Measurements from ENCODE around the gene LSMEM2.

LSMEM2 gene

DNA sequence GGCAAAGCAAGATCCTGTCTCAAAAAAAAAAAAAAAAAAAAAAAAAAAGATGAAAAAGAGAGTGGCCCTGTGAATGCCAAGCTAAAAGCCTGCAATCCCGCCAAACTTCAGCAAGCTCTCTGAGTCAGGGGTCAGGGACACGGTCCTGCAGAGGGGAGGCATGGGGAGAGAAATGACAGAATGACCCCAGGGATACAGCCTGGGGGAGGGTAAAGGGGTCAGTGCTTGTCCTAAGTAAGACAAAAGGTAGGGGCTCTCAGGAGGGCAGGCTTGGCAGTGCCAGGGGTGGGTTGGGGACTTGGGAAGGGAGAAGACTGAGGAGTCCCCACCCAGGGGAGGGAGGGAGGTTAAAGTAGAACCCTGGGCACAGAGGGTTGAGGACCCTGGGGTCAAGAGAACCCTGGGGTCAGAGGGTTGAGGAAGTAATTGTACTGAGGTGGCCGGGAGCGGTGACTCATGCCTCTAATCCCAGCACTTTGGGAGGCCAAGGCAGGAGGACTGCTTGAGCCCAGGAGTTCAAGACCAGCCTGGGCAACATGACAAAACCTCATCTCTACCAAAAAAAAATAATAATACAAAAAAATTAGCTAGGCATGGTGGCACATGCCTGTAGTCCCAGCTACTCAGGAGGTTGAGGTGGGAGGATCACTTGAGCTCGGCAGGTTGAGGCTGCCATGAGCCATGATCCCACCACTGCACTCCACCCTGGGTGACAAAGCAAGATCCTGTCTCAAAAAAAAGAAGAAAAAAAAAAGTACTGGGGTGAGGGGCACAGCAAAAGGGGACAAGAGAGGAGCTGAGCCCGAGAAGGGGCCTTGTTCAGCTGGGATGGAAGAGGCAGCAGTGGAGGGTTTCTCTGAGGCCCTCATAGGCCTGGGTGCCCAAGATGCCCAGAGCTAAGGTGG lies 15.2 kb upstream of the LSMEM2 start:
- peaks cover 3% of the 10 kb centered on the region for H3K36me3 ChIP-seq (ENCODE audit: control insufficient read depth, insufficient read depth, low read length)
- no peaks in the 10 kb centered on the region for H3K9me3 ChIP-seq (ENCODE audit: control insufficient read depth, low read length)
- no peak overlapping the region for H3K27ac ChIP-seq (ENCODE audit: insufficient read depth, low read length, poor library complexity, severe bottlenecking)
- peaks cover 7% of the 10 kb centered on the region for H3K4me1 ChIP-seq (ENCODE audit: control insufficient read depth, insufficient read depth, low read length, poor library complexity, severe bottlenecking)
- peaks cover 5% of the 10 kb centered on the region for H3K27me3 ChIP-seq (replicated peaks; ENCODE audit: control insufficient read depth, insufficient read depth, low read length, poor library complexity, severe bottlenecking)
- no peak overlapping the region for H3K4me3 ChIP-seq (ENCODE audit: insufficient read depth, low read depth, low read length, poor library complexity, severe bottlenecking)
- DNase-seq, result no peak

DNA sequence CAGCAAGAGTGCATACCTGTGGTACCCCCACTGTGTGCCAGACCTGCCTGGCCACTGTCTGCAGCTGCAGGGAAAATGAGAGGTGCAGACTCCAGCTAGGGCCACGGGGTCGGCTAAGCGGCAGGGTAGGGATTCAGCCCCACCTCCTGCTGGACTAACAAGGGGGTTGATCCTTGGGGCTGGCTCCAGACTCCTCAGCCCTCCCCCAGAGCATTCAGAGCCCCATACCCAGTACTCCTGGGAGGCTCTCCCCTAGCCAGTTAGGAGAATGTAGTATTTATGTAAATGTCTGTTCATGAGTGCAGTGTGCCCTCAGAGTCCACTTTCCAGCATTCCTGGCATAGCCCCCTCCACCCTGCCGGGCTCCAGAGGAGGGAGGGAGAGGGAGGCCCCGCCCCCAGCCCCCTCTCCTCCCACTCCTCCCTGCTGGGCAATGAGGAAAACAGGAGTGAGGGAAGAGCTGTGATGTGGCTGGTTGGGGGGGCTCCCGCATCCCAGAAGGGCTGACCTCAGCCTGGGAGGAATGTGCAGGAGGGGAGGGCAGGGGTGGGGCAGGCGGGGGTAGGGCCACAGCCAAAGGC lies 14.4 kb upstream of the LSMEM2 start:
- peaks cover 7% of the 10 kb centered on the region for H3K4me1 ChIP-seq (ENCODE audit: control insufficient read depth, insufficient read depth, low read length, poor library complexity, severe bottlenecking)

DNA sequence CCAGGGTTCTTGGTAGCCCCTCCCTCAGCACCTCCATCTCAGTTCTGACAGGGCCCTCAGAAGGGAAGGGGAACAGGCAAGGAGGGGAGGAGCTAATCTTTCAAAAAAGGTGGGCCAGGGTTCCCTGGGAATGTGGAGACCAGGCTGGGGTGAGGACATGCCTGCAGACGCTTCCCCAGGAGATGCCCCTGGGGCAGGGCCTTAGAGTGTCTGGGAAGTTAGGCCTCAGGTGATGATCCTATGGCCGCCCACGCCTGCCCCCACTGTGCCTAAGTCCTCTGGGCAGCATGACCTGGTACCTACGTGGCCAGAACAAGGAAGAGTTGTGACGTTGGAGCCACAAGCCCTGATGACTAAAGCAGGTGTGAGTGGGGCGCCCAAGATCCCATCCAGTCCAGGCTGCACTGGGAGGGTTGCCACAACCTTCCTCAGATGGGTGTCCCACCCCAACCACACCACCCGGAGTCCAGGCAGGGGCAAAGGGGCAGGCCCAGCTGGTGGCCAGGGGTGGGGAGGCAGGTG lies 13.9 kb upstream of the LSMEM2 start:
- H3K9me3 ChIP-seq (ENCODE audit: control insufficient read depth, low read length), result no peaks in the 10 kb centered on the region
- H3K4me3 ChIP-seq (ENCODE audit: insufficient read depth, low read depth, low read length, poor library complexity, severe bottlenecking), result no peak overlapping the region
- peaks cover 5% of the 10 kb centered on the region for H3K27me3 ChIP-seq (replicated peaks; ENCODE audit: control insufficient read depth, insufficient read depth, low read length, poor library complexity, severe bottlenecking)
- peaks cover 6% of the 10 kb centered on the region for H3K4me1 ChIP-seq (ENCODE audit: control insufficient read depth, insufficient read depth, low read length, poor library complexity, severe bottlenecking)
- no peaks in the 10 kb centered on the region for H3K36me3 ChIP-seq (ENCODE audit: control insufficient read depth, insufficient read depth, low read length)
- no peak for DNase-seq
- no peak overlapping the region for H3K27ac ChIP-seq (ENCODE audit: insufficient read depth, low read length, poor library complexity, severe bottlenecking)

More for the DNA sequence above, 14.4 kb upstream of the LSMEM2 start:
- peaks cover 5% of the 10 kb centered on the region for H3K27me3 ChIP-seq (replicated peaks; ENCODE audit: control insufficient read depth, insufficient read depth, low read length, poor library complexity, severe bottlenecking)
- no peaks in the 10 kb centered on the region for H3K9me3 ChIP-seq (ENCODE audit: control insufficient read depth, low read length)
- no peak overlapping the region for H3K27ac ChIP-seq (ENCODE audit: insufficient read depth, low read length, poor library complexity, severe bottlenecking)
- DNase-seq, result no peak
- H3K4me3 ChIP-seq (ENCODE audit: insufficient read depth, low read depth, low read length, poor library complexity, severe bottlenecking), result no peak overlapping the region
- no peaks in the 10 kb centered on the region for H3K36me3 ChIP-seq (ENCODE audit: control insufficient read depth, insufficient read depth, low read length)

DNA sequence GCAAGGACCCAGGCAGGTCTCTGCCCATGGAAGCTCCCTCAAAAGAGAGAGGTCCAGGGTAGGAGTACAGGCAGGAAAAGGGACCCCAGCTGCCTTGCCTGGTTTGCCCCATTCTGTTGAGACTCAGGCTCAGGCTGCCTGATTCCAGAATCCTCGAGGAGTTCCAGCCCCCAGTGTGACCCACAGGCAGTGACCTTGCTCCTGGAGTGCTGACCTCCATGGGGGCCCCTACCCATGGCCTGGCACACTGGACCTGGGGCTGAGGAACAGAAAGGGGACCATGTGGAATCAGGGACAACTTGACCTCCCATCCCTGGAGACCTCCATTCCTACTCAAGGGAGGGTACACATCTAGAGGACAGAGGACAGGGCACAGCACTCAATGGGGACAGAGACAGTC lies 13.3 kb upstream of the LSMEM2 start:
- peaks cover 1% of the 10 kb centered on the region for H3K4me1 ChIP-seq (ENCODE audit: control insufficient read depth, insufficient read depth, low read length, poor library complexity, severe bottlenecking)
- no peaks in the 10 kb centered on the region for H3K9me3 ChIP-seq (ENCODE audit: control insufficient read depth, low read length)
- H3K36me3 ChIP-seq (ENCODE audit: control insufficient read depth, insufficient read depth, low read length), result no peaks in the 10 kb centered on the region
- H3K27me3 ChIP-seq (replicated peaks; ENCODE audit: control insufficient read depth, insufficient read depth, low read length, poor library complexity, severe bottlenecking), result peaks cover 5% of the 10 kb centered on the region
- no peak overlapping the region for H3K27ac ChIP-seq (ENCODE audit: insufficient read depth, low read length, poor library complexity, severe bottlenecking)
- no peak overlapping the region for H3K4me3 ChIP-seq (ENCODE audit: insufficient read depth, low read depth, low read length, poor library complexity, severe bottlenecking)
- no peak for DNase-seq

DNA sequence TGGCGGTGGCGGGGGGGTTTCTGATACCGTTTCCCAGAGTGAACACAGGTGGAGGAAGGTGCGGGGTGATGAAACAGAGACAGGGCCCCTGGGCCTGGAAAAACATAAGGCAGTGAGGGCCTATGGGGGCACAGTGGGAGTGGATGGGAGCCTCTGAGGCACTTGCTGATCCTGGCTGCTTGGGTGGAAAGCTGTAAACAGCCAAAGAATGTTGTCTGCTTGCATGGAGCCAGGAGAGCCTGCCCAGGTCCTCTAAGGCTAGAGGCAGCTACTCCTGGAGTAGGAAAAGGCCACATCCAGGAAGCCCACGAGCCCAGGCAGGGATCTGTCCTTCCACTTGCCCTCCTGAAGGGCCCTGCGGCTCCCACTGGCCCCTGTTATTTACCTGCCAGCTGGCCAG lies 12.9 kb upstream of the LSMEM2 start:
- no peak overlapping the region for H3K4me3 ChIP-seq (ENCODE audit: insufficient read depth, low read depth, low read length, poor library complexity, severe bottlenecking)
- H3K27me3 ChIP-seq (replicated peaks; ENCODE audit: control insufficient read depth, insufficient read depth, low read length, poor library complexity, severe bottlenecking), result peaks cover 5% of the 10 kb centered on the region
- no peak overlapping the region for H3K27ac ChIP-seq (ENCODE audit: insufficient read depth, low read length, poor library complexity, severe bottlenecking)
- DNase-seq, result no peak
- no peaks in the 10 kb centered on the region for H3K36me3 ChIP-seq (ENCODE audit: control insufficient read depth, insufficient read depth, low read length)
- no peaks in the 10 kb centered on the region for H3K9me3 ChIP-seq (ENCODE audit: control insufficient read depth, low read length)
- no peaks in the 10 kb centered on the region for H3K4me1 ChIP-seq (ENCODE audit: control insufficient read depth, insufficient read depth, low read length, poor library complexity, severe bottlenecking)

- H3K9me3 ChIP-seq (ENCODE audit: control insufficient read depth, low read length), result no peaks in the 10 kb centered on the region
- H3K4me3 ChIP-seq (ENCODE audit: insufficient read depth, low read depth, low read length, poor library complexity, severe bottlenecking), result no peak overlapping the region
- H3K36me3 ChIP-seq (ENCODE audit: control insufficient read depth, insufficient read depth, low read length), result no peaks in the 10 kb centered on the region
- no peaks in the 10 kb centered on the region for H3K4me1 ChIP-seq (ENCODE audit: control insufficient read depth, insufficient read depth, low read length, poor library complexity, severe bottlenecking)
- no peak for DNase-seq
- peaks cover 5% of the 10 kb centered on the region for H3K27me3 ChIP-seq (replicated peaks; ENCODE audit: control insufficient read depth, insufficient read depth, low read length, poor library complexity, severe bottlenecking)
- H3K27ac ChIP-seq (ENCODE audit: insufficient read depth, low read length, poor library complexity, severe bottlenecking), result no peak overlapping the region
Observed at GRCh38 chr3:50266836-50267235, 12.1 kb upstream of the LSMEM2 start.

DNA sequence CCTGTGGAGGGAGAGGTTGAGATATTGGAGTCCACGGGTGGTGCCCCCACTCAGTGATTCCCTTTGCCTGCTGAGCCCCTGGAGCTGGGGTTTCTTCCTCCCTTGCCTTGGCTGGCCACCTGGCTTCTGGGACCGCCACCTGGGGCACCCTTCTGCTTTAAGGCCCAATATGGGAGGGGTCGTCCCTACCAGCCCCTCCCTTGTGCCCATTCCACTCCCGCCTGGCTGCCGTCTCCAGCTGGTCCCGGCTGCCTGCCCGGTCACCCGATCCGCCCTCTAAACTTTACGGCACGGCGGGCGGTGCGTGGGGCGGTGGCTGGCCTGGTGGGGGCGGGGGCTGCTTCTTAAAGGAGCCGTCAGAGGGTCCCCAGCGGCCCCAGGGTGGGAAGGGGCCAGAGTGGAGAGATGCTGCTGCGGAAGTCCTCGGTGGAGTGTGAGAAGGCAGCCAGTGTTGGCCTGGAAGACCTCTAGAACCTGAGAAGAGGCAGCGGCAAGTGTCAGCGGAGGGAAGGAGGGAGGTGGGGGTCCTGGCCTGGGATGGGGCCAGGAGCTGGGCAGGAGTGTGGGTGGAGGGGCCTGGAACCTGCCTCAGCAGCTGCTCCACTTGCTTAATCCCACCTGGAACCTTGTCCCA lies 11.5 kb upstream of the LSMEM2 start:
- Histone ChIP-seq H3K27me3 (replicated peaks; ENCODE audit: control insufficient read depth, insufficient read depth, low read length, poor library complexity, severe bottlenecking) (peaks cover 5% of the 10 kb centered on the region), H3K9me3 (ENCODE audit: control insufficient read depth, low read length) (no peaks in the 10 kb centered on the region), H3K36me3 (ENCODE audit: control insufficient read depth, insufficient read depth, low read length) (no peaks in the 10 kb centered on the region), H3K4me3 (ENCODE audit: insufficient read depth, low read depth, low read length, poor library complexity, severe bottlenecking) (no peak overlapping the region), H3K27ac (ENCODE audit: insufficient read depth, low read length, poor library complexity, severe bottlenecking) (no peak overlapping the region), H3K4me1 (ENCODE audit: control insufficient read depth, insufficient read depth, low read length, poor library complexity, severe bottlenecking) (no peaks in the 10 kb centered on the region)
- no peak for DNase-seq

DNA sequence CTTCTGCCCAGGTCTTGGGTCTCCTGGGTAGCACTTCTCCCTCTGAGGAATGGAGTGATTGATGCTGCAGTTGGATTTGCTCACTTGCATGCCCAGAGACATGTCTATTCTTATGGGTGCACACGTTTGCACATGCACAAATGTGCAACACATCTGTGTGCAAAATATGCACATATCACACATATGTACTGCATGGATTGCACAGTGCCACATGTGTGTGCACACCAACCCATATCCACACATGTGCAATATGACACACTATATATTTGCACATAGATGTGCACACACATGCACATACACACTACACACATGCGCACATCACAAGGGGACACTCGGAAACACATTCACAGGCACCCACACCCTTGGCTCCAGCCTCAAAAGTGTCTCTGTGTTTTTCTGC lies 10.6 kb upstream of the LSMEM2 start:
- H3K36me3 ChIP-seq (ENCODE audit: control insufficient read depth, insufficient read depth, low read length), result no peaks in the 10 kb centered on the region
- H3K4me3 ChIP-seq (ENCODE audit: insufficient read depth, low read depth, low read length, poor library complexity, severe bottlenecking), result no peak overlapping the region
- H3K4me1 ChIP-seq (ENCODE audit: control insufficient read depth, insufficient read depth, low read length, poor library complexity, severe bottlenecking), result peaks cover 3% of the 10 kb centered on the region
- no peak for DNase-seq
- no peak overlapping the region for H3K27ac ChIP-seq (ENCODE audit: insufficient read depth, low read length, poor library complexity, severe bottlenecking)
- peaks cover 8% of the 10 kb centered on the region for H3K27me3 ChIP-seq (replicated peaks; ENCODE audit: control insufficient read depth, insufficient read depth, low read length, poor library complexity, severe bottlenecking)
- H3K9me3 ChIP-seq (ENCODE audit: control insufficient read depth, low read length), result no peaks in the 10 kb centered on the region

- H3K4me3 ChIP-seq (ENCODE audit: insufficient read depth, low read depth, low read length, poor library complexity, severe bottlenecking), result no peak within 1 kb of the TSS
- H3K36me3 ChIP-seq (ENCODE audit: control insufficient read depth, insufficient read depth, low read length), result no peaks in the 10 kb centered on the region
- H3K27ac ChIP-seq (ENCODE audit: insufficient read depth, low read length, poor library complexity, severe bottlenecking), result no peak within 1 kb of the TSS
- peaks cover 8% of the 10 kb centered on the region for H3K4me1 ChIP-seq (ENCODE audit: control insufficient read depth, insufficient read depth, low read length, poor library complexity, severe bottlenecking)
- no peak for DNase-seq
- H3K27me3 ChIP-seq (replicated peaks; ENCODE audit: control insufficient read depth, insufficient read depth, low read length, poor library complexity, severe bottlenecking), result peaks cover 14% of the 10 kb centered on the region
- no peaks in the 10 kb centered on the region for H3K9me3 ChIP-seq (ENCODE audit: control insufficient read depth, low read length)
Observed at GRCh38 chr3:50268703-50269451, 10.0 kb upstream of the LSMEM2 start, which contains the start of gene SEMA3B. Gene SEMA3B (plus strand): TSS chr3:50269147. CDS start chr3:50269241, 94 bp downstream.
